ENCODE measurements around the gene PURB. TPM values are rescaled to one million over a fixed set of nuclear protein-coding genes. Genes with fewer than 3 reads are reported as not detected.

The PURB gene
- total and polyA plus RNA-seq, 2 of the 4 experiments (the other 2 are of a cell fraction) = 6.3 to 8.8 TPM

DNA sequence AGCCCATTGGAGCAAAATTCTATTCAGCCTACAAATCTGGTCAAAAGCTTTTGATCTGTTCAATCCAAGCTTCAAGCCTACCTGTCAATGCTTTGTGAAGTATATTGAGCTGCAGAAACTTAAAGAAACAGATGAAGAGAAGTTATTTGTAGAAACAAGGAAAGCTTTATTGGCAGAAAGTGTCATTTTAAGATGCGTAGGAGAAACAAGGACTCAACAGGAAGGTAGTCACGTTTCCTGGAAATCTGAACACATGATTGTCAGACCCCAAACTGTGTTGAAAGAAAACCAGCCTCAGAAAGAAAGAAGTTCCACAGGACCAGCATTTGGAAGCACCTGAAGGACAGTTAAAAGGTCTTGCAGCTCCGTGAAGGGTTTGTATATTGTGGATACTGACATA is 34.8 kb upstream of the PURB start:
- WGBS, 2 experiments (ENCODE audit: extremely low coverage in 2 of 2, insufficient read length in 1 of 2) = no CpG with 5 or more reads among the region's 3 CpGs
- Histone ChIP-seq H3K9me3 (ENCODE audit: control insufficient read depth, insufficient read depth, low read length) (no peaks in the 10 kb centered on the region), H3K56ac (ENCODE audit: extremely low read depth, insufficient read depth, low read length) (no peak overlapping the region), H3K27me3 (ENCODE audit: control insufficient read depth, insufficient read depth, low read length) (no peaks in the 10 kb centered on the region), H3K79me1 (ENCODE audit: low read depth in 1 of 2, low read length in 2 of 2) (no peaks in the 10 kb centered on the region), H3K27ac (ENCODE audit: insufficient read depth, low read length) (no peak overlapping the region), H3K18ac (ENCODE audit: low read depth, low read length) (no peak overlapping the region), H2AK9ac (replicated peaks; ENCODE audit: low read depth, low read length, poor library complexity) (no peak overlapping the region), H3K14ac (replicated peaks; ENCODE audit: low read depth, low read length) (no peak overlapping the region), H4K5ac (ENCODE audit: low read depth, low read length) (no peak overlapping the region), H3K23ac (ENCODE audit: low read depth, low read length) (no peak overlapping the region), H2BK15ac (ENCODE audit: low read depth, low read length) (no peak overlapping the region), H3K4me3 (ENCODE audit: insufficient read depth, low read depth, low read length) (no peak overlapping the region), H3K4me2 (ENCODE audit: low read depth, low read length) (no peak overlapping the region), H4K20me1 (ENCODE audit: insufficient read depth, low read length) (no peaks in the 10 kb centered on the region), H4K8ac (ENCODE audit: low read depth in 2 of 2, low read length in 2 of 2) (no peak overlapping the region), H3K9me1 (ENCODE audit: insufficient read depth, low read length) (no peaks in the 10 kb centered on the region; the same call in 1 of the 2 replicates), H2AK5ac (ENCODE audit: low read depth, low read length) (no peak overlapping the region), H3K9ac (ENCODE audit: low read depth, low read length) (no peak overlapping the region), H4K91ac (ENCODE audit: insufficient read depth, low read depth, low read length) (no peak overlapping the region), H2AFZ (replicated peaks; ENCODE audit: low read length, poor library complexity) (no peak overlapping the region), H3K4me1 (ENCODE audit: control insufficient read depth, insufficient read depth, low read length) (no peaks in the 10 kb centered on the region), H3K4ac (ENCODE audit: low read depth, low read length) (no peak overlapping the region), H2BK120ac (ENCODE audit: low read depth, low read length) (no peak overlapping the region), H2BK5ac (ENCODE audit: low read depth, low read length, poor library complexity, severe bottlenecking) (no peak overlapping the region), H2BK20ac (ENCODE audit: low read depth, low read length) (no peak overlapping the region), H3K36me3 (ENCODE audit: control insufficient read depth, insufficient read depth, low read length) (no peaks in the 10 kb centered on the region)
- no peak for DNase-seq
- no TSS peak for BruUV-seq (replicated peaks)
- in situ Hi-C loops (cut with MboI; ENCODE audit: low sequenced_read_pairs) = loop anchor here (5.0 kb wide), 2 partner anchors 63 to 333 kb away; no protein-coding TSS in a partner anchor
- ATAC-seq (ENCODE audit: low read depth) = no peak
- dilution Hi-C loops (cut with HindIII; ENCODE audit: low sequenced_read_pairs, unreplicated experiment) = no loop called here
- CTCF ChIA-PET = interaction anchor here (1.3 kb wide), 1 partner anchor 63 kb away, joined by 7 read pairs; no protein-coding TSS in a partner anchor
- TF ChIP-seq ELK1 (IDR thresholded peaks at IDR 0.05; ENCODE audit: borderline replicate concordance, low read depth, low read length) = no peak
- no peak for TF ChIP-seq MAFK (IDR thresholded peaks at IDR 0.05; ENCODE audit: low read depth, low read length)
- POLR2A ChIA-PET (ENCODE audit: unreplicated experiment) = interaction anchor here (0.5 kb wide), 1 partner anchor 123 kb away, joined by 3 read pairs; no protein-coding TSS in a partner anchor
- intact Hi-C loops (cut with micrococcal nuclease) = loop anchor here (5.0 kb wide), 1 partner anchor 123 kb away; the partner anchor contains the start of gene PPIA
